GM19023 (cell line): ENCODE measurements around the gene LACC1.

Source experiments
- ATAC-seq: cut with Tn5 transposase; IDR thresholded peaks from one replicate; pipeline ENCODE4 v1.9.1; 2021; ENCODE audit warnings: mild to moderate bottlenecking, moderate library complexity; ENCODE audit not compliant: unreplicated experiment

Gene LACC1

GRCh38 chr13:43879755-43880181, at the start of gene LACC1:
LACC1 (plus strand) TSS chr13:43879904; CDS start chr13:43880986, 1,082 bp downstream.
- ATAC-seq, result peak; percentile 50

GRCh38 chr13:43830497-43830881, 49.2 kb upstream of the LACC1 start:
- no peak for ATAC-seq

- ATAC-seq, result no peak
These were observed 48.6 kb upstream of the LACC1 start for GRCh38 chr13:43831088-43831487.

GRCh38 chr13:43835701-43836100, 44.0 kb upstream of the LACC1 start:
- no peak for ATAC-seq

GRCh38 chr13:43838909-43839308, 40.8 kb upstream of the LACC1 start:
- no peak for ATAC-seq

GRCh38 chr13:43846496-43847158, 33.1 kb upstream of the LACC1 start:
- ATAC-seq, result no peak

GRCh38 chr13:43848001-43848649, 31.6 kb upstream of the LACC1 start:
- no peak for ATAC-seq

- no peak for ATAC-seq
These were observed 28.8 kb upstream of the LACC1 start for GRCh38 chr13:43850873-43851272.

GRCh38 chr13:43852923-43853404, 26.7 kb upstream of the LACC1 start:
- no peak for ATAC-seq

GRCh38 chr13:43861863-43862262, 17.8 kb upstream of the LACC1 start:
- no peak for ATAC-seq

GRCh38 chr13:43864921-43865320, 14.8 kb upstream of the LACC1 start:
- no peak for ATAC-seq

- ATAC-seq, result no peak
These were observed 13.8 kb upstream of the LACC1 start for GRCh38 chr13:43865892-43866291.

GRCh38 chr13:43872181-43872580, 7.5 kb upstream of the LACC1 start:
- ATAC-seq, result no peak

GRCh38 chr13:43874504-43875092, 5.1 kb upstream of the LACC1 start:
- ATAC-seq, result no peak

- no peak for ATAC-seq
These were observed 3.3 kb upstream of the LACC1 start for GRCh38 chr13:43876366-43876765.

- no peak for ATAC-seq
These were observed 2.4 kb upstream of the LACC1 start for GRCh38 chr13:43877326-43877725.

- no peak for ATAC-seq
These were observed 1.9 kb upstream of the LACC1 start for GRCh38 chr13:43877766-43878165.

- ATAC-seq, result peak; percentile 84
These were observed 581 bp upstream of the LACC1 start, which contains the start of gene CCDC122 for GRCh38 chr13:43878892-43879754. CCDC122 (minus strand) TSS chr13:43879740; CDS start chr13:43869376, 10,364 bp downstream.

GRCh38 chr13:43880214-43880855, 631 bp downstream of the LACC1 start:
- ATAC-seq, result no peak

GRCh38 chr13:43880926-43881325, 1.2 kb downstream of the LACC1 start:
- ATAC-seq, result no peak

- ATAC-seq, result no peak
These were observed 1.9 kb downstream of the LACC1 start for GRCh38 chr13:43881580-43881979.
